Calu3 (cell line): ENCODE results near the gene DAGLA. TPM values are rescaled to one million over a fixed set of nuclear protein-coding genes. Genes with fewer than 3 reads are reported as not detected.
"Not testable (repeated sequence)": the region's sequence is repeated elsewhere in the genome, so short reads cannot be mapped to it uniquely, and the experiment has no call there.

ENCODE experiments used
- BruUV-seq: library from RNA; stranded (reverse); fragments of 400-500 nt; replicated peaks from 2 replicates; lab custom pipeline; 2021; lab: Mats Ljungman, UMichigan
- CTCF ChIA-PET: fragments of 300-600 bp; sonication (Branson Sonifier 250); formaldehyde crosslinking; loops from one replicate; lab custom pipeline; 2022; ENCODE audit warnings: antibody characterized with exemption; lab: Charles Lee
- DNase-seq: peaks from one replicate; pipeline ENCODE4 v3.0.0; 2022
- H3K27ac Mint-ChIP-seq: one replicate; pipeline ENCODE4 v1.8.0; 2022; ENCODE audit warnings: mixed read lengths; ENCODE audit not compliant: unreplicated experiment
- H3K27me3 Mint-ChIP-seq: one replicate; pipeline ENCODE4 v1.8.0; 2022; ENCODE audit warnings: mixed read lengths; ENCODE audit not compliant: unreplicated experiment
- H3K36me3 Mint-ChIP-seq: one replicate; pipeline ENCODE4 v1.8.0; 2022; ENCODE audit warnings: mild to moderate bottlenecking, moderate library complexity, mixed read lengths; ENCODE audit not compliant: insufficient read depth, unreplicated experiment
- H3K4me1 Mint-ChIP-seq: one replicate; pipeline ENCODE4 v1.8.0; 2022; ENCODE audit warnings: mild to moderate bottlenecking, low read depth, mixed read lengths; ENCODE audit not compliant: unreplicated experiment
- H3K4me3 Mint-ChIP-seq: one replicate; pipeline ENCODE4 v1.8.0; 2022; ENCODE audit warnings: mild to moderate bottlenecking, low read depth, moderate library complexity, mixed read lengths; ENCODE audit not compliant: unreplicated experiment
- H3K9me3 Mint-ChIP-seq: one replicate; pipeline ENCODE4 v1.8.0; 2022; ENCODE audit warnings: low read depth, mixed read lengths; ENCODE audit not compliant: unreplicated experiment
- CTCF ChIP-seq: fragments of 200-600 bp; IDR thresholded peaks from one replicate; pipeline ENCODE4 v1.8.0; 2022; ENCODE audit warnings: antibody characterized with exemption; ENCODE audit not compliant: unreplicated experiment
- intact Hi-C: fragments of 100-400 bp; cut with micrococcal nuclease; formaldehyde crosslinking; loops from one replicate; pipeline ENCODE4 v1.10.0; 2022; ENCODE audit not compliant: unreplicated experiment
- total RNA-seq: library from RNA; stranded (reverse); gene quantifications from 2 replicates; pipeline ENCODE4 v1.2.3, GENCODE V29; 2022

The DAGLA gene
- total RNA-seq, 1 experiment from 2014 or later = 7.5 TPM

DNA sequence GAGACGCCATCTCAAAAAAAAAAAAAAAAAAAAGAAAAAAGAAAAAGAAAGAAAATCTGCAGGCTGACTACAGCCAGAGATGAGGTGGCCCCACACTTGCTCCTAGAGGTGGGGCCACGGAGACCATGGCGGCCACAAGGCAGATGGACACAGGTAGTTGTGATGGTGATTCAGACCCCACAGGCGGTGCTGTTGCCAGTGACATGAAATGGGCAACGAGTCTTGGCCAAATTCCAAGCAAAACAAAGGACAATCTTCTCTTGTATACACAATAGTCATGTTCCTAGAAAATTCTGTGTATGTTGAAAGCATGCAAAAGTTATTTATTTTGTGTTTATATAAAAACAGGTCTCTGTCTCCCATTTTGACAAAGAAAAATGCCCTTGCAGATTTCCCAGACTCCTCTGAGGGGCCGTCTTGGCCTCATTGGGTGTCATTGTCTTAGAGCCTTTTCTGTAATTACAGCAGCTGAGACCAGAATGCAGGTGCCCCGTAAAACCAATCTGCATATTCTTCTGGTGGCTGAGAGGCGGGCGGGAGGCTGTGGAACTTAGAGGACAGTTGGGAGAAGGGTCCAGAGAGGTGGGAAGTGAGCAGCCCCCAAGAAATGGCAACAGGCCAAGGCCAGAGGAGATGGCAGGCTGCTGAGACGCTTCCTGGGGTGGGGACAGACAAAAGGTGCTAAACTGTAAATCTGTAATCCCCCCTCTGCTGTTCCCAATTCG, 22.5 kb upstream of the DAGLA start:
- Mint-ChIP-seq H3K9me3 (no peaks in the 10 kb centered on the region), H3K4me3 (no peak overlapping the region), H3K36me3 (peaks cover 5% of the 10 kb centered on the region), H3K27ac (no peak overlapping the region), H3K4me1 (peaks cover 39% of the 10 kb centered on the region), H3K27me3 (no peaks in the 10 kb centered on the region)
- intact Hi-C loops = loop anchor here (5.0 kb wide), 1 partner anchor 75 kb away; no protein-coding TSS in a partner anchor
- TF ChIP-seq CTCF = no peak
- no TSS peak for BruUV-seq
- DNase-seq = peak; percentile 56
- CTCF ChIA-PET = no interaction called here

DNA sequence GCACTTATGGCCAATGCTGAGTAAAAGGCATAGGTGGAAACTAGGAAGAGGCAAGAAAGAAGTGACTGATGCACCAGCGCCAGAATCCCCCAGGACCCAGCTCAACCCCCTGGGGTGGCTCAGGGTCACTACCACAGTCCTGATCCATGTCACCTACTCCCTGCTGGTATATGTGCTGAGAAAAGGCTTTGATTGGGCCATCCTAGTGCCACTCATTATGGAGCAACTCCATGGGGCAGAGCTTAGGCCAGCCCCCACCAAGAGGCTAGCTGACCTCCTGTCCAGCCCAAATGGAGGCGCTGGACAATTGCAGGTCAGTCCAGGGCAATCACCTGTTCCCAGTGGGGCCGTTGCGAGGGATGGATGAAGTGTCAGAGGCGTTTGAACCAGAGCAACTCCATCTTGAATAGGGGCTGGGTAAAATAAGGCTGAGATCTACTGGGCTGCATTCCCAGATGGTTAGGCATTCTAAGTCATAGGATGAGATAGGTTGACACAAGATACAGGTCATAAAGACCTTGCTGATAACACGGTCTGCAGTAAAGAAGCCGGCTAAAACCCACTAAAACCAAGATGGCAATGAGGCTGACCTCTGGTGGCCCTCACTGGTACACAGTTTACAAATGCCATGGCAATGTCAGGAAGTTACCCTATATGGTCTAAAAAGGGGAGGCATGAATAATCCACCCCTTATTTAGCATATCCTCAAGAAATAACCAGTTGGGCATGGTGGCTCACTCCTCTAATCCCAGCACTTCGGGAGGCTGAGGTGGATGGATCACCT, 20.6 kb upstream of the DAGLA start:
- H3K4me3 Mint-ChIP-seq = no peak overlapping the region
- H3K9me3 Mint-ChIP-seq = no peaks in the 10 kb centered on the region
- no peak for TF ChIP-seq CTCF
- H3K27ac Mint-ChIP-seq = no peak overlapping the region
- intact Hi-C loops = loop anchor here (5.0 kb wide), 1 partner anchor 73 kb away; no protein-coding TSS in a partner anchor
- BruUV-seq = no TSS peak
- CTCF ChIA-PET = interaction anchor here (0.7 kb wide), 1 partner anchor 10 kb away, joined by 4 read pairs; no protein-coding TSS in a partner anchor
- peaks cover 33% of the 10 kb centered on the region for H3K4me1 Mint-ChIP-seq
- no peak for DNase-seq
- H3K27me3 Mint-ChIP-seq = no peaks in the 10 kb centered on the region
- peaks cover 5% of the 10 kb centered on the region for H3K36me3 Mint-ChIP-seq

DNA sequence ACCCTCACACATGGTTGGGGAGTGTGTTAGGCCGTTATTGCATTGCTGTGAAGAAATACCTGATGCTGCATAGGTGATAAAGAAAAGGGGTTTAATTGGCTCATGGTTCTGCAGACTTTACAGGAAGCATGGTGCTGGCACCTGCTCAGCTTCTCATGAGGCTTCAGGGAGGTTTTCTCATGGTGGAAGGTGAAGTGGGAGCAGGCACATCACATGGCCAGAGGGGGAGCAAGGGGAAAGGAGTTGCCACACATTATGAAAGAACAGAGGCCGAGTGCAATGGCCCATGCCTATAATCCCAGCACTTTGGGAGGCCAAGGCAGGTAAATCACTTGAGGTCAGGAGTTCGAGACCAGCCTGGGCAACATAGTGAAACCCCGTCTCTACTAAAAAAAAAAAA, 19.2 kb upstream of the DAGLA start:
- H3K36me3 Mint-ChIP-seq, H3K4me3 Mint-ChIP-seq, BruUV-seq, H3K27ac Mint-ChIP-seq, H3K27me3 Mint-ChIP-seq, intact Hi-C loops, H3K9me3 Mint-ChIP-seq: not testable (repeated sequence)
- peaks cover 19% of the 10 kb centered on the region for H3K4me1 Mint-ChIP-seq
- DNase-seq = peak; percentile 35
- CTCF ChIA-PET = interaction anchor here (0.7 kb wide), 1 partner anchor 54 kb away, joined by 3 read pairs; no protein-coding TSS in a partner anchor

GRCh38 chr11:61666684-61667297, 13.4 kb upstream of the DAGLA start:
- H3K4me1 Mint-ChIP-seq = peaks cover 9% of the 10 kb centered on the region
- no peaks in the 10 kb centered on the region for H3K9me3 Mint-ChIP-seq
- intact Hi-C loops = no loop called here
- H3K27ac Mint-ChIP-seq = no peak overlapping the region
- H3K4me3 Mint-ChIP-seq = no peak overlapping the region
- H3K36me3 Mint-ChIP-seq = no peaks in the 10 kb centered on the region
- no TSS peak for BruUV-seq
- DNase-seq = no peak
- no peaks in the 10 kb centered on the region for H3K27me3 Mint-ChIP-seq
- CTCF ChIA-PET = interaction anchor here (0.6 to 1.1 kb wide), 2 partner anchors 63 to 215 kb away, joined by 3 to 4 read pairs; no protein-coding TSS in a partner anchor
- no peak for TF ChIP-seq CTCF
